BE2C (cell line): ENCODE measurements around the gene PLG. TPM values are rescaled to one million over a fixed set of nuclear protein-coding genes. Genes with fewer than 3 reads are reported as not detected.
"Not testable (repeated sequence)": the region's sequence is repeated elsewhere in the genome, so short reads cannot be mapped to it uniquely, and the experiment has no call there.

ENCODE experiments used
- DNase-seq: peaks from one replicate; pipeline ENCODE4 v3.0.0-alpha.2; 2020
- H3K27me3 ChIP-seq: fragments of 250-450 bp; sonication (Bioruptor Pico); 2 replicates; pipeline ENCODE4 v1.5.1; 2020; ENCODE audit warnings: mild to moderate bottlenecking
- H3K36me3 ChIP-seq: fragments of 250-450 bp; sonication (Bioruptor Pico); 2 replicates; pipeline ENCODE4 v1.5.1; 2020; ENCODE audit warnings: mild to moderate bottlenecking
- H3K4me1 ChIP-seq: fragments of 250-450 bp; sonication (Bioruptor Pico); 2 replicates; pipeline ENCODE4 v1.5.1; 2020
- H3K4me3 ChIP-seq: 2 replicates; pipeline ENCODE4 v1.5.1; 2011; ENCODE audit warnings: low read depth, low read length
- H3K9me3 ChIP-seq: fragments of 250-450 bp; sonication (Bioruptor Pico); 2 replicates; pipeline ENCODE4 v1.5.1; 2020
- polyA plus RNA-seq: library from polyadenylated mRNA; unstranded; fragments of >200 nt; gene quantifications from one replicate; pipeline ENCODE4 v1.2.1, GENCODE V29; 2012; ENCODE audit warnings: low read depth, missing spikeins; ENCODE audit not compliant: insufficient read length, insufficient read depth
- TF ChIP-seq, protein P1 (sequence below): IDR thresholded peaks from 2 replicates; pipeline ENCODE4 v1.5.1; 2012; ENCODE audit warnings: mild to moderate bottlenecking, low read depth, low read length

PLG gene
- polyA plus RNA-seq, result not detected

DNA sequence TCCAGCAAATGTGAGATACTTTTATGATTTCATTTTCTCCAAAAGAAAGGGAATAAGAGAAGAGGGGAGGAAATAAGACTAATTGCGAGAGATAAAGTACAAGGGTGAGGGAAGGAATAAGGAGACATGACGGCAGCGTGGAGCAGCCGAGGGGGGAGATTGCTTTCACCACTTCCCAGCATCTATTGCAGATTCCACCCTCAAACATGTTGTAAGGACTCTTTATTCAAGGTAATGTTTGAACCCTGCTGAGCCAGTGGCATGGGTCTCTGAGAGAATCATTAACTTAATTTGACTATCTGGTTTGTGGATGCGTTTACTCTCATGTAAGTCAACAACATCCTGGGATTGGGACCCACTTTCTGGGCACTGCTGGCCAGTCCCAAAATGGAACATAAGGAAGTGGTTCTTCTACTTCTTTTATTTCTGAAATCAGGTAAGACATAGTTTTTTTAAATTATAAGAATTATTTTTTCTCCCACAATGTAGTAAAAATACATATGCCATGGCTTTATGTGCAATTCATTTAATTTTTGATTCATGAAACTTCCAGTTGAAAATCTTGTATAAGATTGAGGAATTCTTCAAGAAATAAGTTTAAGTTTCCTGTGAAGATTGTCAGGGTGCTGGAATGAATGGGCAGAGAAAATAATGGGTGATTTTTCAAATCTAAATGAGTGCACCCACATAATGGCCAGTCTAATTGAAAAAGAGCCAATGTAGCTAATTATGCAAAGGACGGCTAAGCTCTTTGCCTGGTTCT is at the start of gene PLG:
Gene PLG, plus strand, starts transcription at position 327 of the 763 bp plus-strand sequence. Its CDS starts 61 bp downstream, at position 388.
- DNase-seq, H3K4me1 ChIP-seq, H3K27me3 ChIP-seq, H3K36me3 ChIP-seq, H3K4me3 ChIP-seq, H3K9me3 ChIP-seq: not testable (repeated sequence)

DNA sequence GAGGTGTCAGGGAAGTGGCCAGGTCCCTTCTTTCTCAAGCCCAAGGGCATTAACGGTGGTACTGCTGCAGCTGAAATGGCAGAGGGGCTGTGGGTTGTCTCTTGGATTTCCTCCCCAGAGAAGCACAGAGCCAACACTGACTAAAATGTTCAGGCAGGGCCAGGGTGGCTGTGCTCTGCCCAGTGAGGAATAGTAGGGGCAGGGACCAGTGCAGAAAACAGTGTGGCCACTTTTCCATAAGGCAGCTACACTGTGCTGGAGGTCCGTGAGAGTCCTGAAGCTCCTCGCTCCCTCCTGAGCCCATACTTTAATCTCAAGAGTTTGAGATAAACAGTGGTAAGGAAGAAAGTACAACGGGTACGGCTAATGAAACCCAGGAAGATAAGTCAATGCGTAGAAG is 42.5 kb upstream of the PLG start:
- H3K27me3 ChIP-seq, result no peaks in the 10 kb centered on the region
- H3K36me3 ChIP-seq, result no peaks in the 10 kb centered on the region
- no peak for DNase-seq
- no peaks in the 10 kb centered on the region for H3K9me3 ChIP-seq
- H3K4me3 ChIP-seq, result no peak overlapping the region
- TF ChIP-seq, protein P1, sequence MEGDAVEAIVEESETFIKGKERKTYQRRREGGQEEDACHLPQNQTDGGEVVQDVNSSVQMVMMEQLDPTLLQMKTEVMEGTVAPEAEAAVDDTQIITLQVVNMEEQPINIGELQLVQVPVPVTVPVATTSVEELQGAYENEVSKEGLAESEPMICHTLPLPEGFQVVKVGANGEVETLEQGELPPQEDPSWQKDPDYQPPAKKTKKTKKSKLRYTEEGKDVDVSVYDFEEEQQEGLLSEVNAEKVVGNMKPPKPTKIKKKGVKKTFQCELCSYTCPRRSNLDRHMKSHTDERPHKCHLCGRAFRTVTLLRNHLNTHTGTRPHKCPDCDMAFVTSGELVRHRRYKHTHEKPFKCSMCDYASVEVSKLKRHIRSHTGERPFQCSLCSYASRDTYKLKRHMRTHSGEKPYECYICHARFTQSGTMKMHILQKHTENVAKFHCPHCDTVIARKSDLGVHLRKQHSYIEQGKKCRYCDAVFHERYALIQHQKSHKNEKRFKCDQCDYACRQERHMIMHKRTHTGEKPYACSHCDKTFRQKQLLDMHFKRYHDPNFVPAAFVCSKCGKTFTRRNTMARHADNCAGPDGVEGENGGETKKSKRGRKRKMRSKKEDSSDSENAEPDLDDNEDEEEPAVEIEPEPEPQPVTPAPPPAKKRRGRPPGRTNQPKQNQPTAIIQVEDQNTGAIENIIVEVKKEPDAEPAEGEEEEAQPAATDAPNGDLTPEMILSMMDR, result no peak
- H3K4me1 ChIP-seq, result no peaks in the 10 kb centered on the region

DNA sequence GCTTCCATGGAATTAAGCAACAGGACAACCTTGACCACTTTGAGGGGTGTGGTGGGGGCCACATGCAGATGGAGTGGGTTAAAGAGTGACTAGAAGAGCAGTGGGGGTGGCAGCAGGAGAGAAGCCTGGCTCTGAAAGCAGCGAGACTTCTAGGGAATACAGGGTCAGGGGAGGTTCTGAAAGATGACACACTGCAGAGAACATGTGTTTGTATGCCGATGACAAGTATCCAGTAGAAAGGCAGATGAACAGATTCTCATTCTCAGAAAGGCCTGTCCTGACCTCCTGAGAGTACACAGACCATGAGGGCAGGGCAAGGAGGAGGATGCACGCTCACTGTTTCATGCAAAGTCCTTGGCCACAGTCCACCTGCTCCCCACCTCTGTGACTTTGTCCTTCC is 40.8 kb upstream of the PLG start:
- Histone ChIP-seq H3K4me3 (no peak overlapping the region), H3K4me1 (no peaks in the 10 kb centered on the region), H3K36me3 (no peaks in the 10 kb centered on the region), H3K9me3 (no peaks in the 10 kb centered on the region), H3K27me3 (no peaks in the 10 kb centered on the region)
- TF ChIP-seq, protein P1, result no peak
- DNase-seq, result no peak

DNA sequence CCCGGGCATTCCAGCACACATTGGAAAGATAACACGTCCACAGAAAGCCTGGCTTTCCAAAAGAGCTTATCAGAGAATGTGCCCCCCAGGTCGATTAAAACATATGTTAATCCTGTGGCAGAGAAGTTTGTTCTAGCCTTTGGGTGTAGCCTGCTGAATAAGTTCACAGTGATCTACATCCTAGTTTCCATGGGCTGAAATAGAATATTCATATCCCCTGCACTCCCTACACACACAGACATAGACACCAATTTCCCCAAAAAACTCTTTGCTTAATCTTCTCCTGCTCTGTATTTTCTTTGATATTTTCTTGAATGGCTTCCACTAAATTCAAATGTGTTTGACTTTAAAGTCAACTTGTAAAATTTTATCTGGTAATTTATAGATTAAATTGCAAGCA is 39.6 kb upstream of the PLG start:
- Histone ChIP-seq H3K4me3 (no peak overlapping the region), H3K27me3 (no peaks in the 10 kb centered on the region), H3K4me1 (no peaks in the 10 kb centered on the region), H3K36me3 (no peaks in the 10 kb centered on the region), H3K9me3 (no peaks in the 10 kb centered on the region)
- TF ChIP-seq, protein P1, result no peak
- DNase-seq, result no peak

DNA sequence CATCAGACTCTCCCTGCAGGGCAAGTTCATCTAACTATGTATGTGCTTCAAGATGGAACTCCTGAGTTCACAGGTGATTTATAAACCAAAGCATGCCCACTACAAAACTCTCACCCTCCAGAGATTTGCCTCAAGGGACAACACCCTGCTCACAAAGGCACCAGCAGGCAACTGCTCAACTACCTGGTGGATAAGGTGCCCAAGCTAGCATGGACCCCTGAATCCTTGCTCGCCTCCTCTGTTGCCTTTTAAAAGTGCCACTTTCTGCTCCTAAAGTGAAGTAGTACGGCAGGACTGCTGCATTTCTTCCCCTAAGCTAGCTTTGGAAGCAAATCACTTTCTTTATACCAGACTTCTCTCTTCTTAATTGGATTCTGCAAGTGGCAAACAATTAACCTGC is 39.2 kb upstream of the PLG start:
- no peaks in the 10 kb centered on the region for H3K36me3 ChIP-seq
- no peaks in the 10 kb centered on the region for H3K9me3 ChIP-seq
- TF ChIP-seq, protein P1, result no peak
- no peaks in the 10 kb centered on the region for H3K27me3 ChIP-seq
- no peak for DNase-seq
- no peaks in the 10 kb centered on the region for H3K4me1 ChIP-seq
- H3K4me3 ChIP-seq, result no peak overlapping the region

DNA sequence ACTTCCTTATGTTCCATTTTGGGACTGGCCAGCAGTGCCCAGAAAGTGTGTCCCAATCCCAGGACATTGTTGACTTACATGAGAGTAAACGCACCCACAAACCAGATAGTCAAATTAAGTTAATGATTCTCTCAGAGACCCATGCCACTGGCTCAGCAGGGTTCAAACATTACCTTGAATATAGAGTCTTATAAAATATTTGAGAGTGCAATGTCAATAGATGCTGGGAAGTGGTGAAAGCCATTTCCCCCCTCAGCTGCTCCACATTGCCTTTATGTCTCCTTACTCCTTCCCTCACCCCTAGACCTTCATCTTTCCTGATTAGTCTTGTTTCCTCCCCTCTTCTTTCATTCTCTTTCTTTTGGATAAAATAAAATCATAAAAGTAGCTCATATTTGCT is 37.8 kb upstream of the PLG start, which contains the start of gene LPA:
Gene LPA, minus strand, starts transcription at position 78 of the 400 bp plus-strand sequence. Its CDS starts 61 bp downstream, at position 17.
- H3K9me3 ChIP-seq, H3K36me3 ChIP-seq, H3K4me1 ChIP-seq, H3K4me3 ChIP-seq, DNase-seq, H3K27me3 ChIP-seq: not testable (repeated sequence)

DNA sequence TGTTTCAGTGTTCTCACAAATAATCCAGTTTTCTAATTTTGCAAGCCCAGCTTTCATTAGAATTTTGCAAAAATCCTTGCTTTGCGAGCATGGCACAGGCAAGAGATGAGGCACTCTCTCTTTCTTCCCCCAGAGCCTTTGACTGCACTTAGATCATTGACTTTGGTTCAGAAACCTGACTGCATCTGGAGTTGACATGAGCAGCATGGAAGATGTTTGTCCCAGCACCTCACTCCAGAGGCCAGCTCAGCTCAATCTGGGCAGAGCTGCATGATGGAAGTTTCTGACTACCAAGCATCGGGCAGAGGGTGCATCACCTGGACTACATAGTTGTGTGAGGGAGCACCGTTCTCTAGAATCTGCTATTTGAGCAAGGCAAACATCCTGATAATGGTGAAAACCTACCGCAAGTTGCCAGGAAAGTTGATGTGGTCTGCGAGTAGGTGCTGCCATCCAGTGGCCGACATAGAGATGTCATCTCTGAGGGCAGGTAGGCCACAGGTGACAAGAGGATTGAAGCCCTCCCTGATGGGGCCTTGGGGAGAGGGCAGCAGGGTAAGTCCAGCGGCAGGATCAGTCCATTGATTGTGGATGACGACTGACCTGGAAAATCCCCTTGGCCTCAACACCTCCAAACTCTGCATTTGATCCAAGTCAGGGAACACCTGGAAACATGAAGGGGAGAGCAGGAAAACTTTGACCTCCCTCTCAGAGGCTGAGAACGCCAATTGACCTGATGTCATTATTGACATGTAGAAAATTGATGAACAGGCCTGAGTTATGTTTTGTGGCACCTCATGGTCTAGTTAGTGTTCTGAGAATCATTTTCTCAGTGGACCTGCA is 34.2 kb upstream of the PLG start:
- no peak overlapping the region for H3K4me3 ChIP-seq
- no peaks in the 10 kb centered on the region for H3K9me3 ChIP-seq
- TF ChIP-seq, protein P1, result peak; percentile 54
- H3K27me3 ChIP-seq, result no peaks in the 10 kb centered on the region
- H3K36me3 ChIP-seq, result no peaks in the 10 kb centered on the region
- DNase-seq, result peak; percentile 16
- no peaks in the 10 kb centered on the region for H3K4me1 ChIP-seq
